ENCODE results near the gene STIMATE.

The STIMATE gene

DNA sequence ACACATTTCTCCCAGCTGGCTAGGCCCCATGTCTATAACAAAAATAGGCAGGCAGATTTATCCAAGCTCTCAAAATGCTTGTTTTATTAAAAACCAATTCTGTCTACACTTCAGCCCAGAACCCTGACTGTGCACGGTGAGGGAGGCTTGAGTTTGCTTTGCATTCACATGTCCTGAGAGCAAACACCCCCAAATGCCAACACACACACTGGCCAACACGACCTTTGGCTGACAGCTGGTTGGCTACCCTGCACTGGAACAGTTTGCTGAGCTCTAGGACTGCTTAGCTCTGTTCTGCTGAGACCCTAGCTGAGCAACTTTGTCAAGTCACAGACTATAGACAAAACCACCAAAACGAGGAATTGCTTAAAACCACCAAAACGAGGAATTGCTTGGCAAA, 3.6 kb downstream of the STIMATE start:
- no peak for DNase-seq (ENCODE audit: low read depth in 2 of 2)

DNA sequence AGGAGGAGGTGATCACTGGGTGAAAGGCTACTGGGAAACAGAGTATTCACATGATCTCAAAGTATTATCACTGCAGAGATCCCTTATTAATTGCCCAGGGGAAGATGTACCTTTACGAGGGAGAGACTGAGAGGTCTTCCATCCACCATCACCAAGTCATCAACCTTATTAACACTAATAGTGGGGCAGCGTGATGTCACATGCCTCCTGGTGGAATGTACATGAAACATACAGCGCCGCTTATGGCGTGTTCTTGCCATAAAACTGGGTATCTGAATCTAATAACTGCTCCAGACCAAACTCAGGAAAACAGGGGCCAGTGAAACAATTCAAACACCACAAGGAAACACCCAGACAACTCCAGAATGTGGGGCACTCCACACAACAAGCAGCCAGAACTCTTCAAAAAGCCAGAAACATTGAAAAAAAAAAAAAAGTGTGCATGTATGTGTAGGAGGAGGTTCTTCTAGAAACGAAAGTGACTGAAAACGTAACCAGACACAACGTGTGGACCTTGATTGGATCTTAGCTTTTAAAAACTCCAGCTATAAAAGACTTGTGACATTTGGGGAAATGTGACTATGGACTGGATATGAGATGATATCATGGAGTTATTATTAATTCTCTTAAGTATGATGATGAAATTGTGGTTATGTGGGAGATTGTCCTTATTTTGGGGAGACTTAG, 4.6 kb downstream of the STIMATE start:
- DNase-seq (ENCODE audit: low read depth in 2 of 2) = no peak

- DNase-seq (ENCODE audit: low read depth in 2 of 2) = no peak
These were observed 5.1 kb downstream of the STIMATE start for GRCh38 chr3:52892290-52892624.

GRCh38 chr3:52891615-52892081, 5.7 kb downstream of the STIMATE start:
- DNase-seq (ENCODE audit: low read depth in 2 of 2) = no peak

DNA sequence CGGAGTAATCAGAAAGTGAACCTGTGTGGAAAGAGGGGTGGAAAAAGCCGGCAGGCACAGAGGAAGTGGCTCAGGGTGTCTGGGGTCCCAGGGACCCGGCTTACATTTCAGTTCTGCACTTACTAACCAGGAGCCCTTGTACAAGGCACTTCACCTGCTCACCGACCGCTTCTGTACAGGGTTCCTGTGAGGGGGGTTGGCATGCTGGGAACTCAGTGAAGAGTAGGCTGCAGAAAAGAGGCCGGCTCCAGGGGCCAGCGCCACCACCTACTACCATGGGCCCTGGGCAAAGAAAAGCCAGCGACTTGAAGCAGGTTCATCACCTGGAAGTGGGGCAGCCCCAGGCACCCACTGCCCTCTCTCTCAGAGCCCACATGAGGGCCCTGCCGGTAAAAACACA, 6.2 kb downstream of the STIMATE start:
- no peak for DNase-seq (ENCODE audit: low read depth in 2 of 2)

DNA sequence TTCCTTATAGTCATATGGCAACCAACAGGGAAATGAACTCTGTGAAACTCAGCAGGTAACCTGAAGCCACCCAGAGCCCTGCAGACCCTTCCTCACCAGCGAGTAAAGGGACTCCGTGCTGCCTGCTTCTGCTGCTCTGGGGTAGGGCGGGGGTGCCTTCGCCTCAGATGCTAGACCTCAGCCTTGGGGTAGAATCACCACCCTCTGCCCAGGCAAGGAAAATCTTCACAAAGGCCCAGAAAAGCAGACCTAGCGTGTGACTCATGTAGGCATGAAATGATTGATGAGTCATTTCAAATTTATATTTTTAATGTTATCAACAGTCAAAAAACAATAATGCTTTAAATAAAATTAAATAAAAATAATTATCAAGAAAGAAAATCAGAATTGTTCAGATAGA, 6.6 kb downstream of the STIMATE start:
- DNase-seq (ENCODE audit: low read depth in 2 of 2) = no peak

GRCh38 chr3:52889901-52890300, 7.4 kb downstream of the STIMATE start:
- no peak for DNase-seq (ENCODE audit: low read depth in 2 of 2)

DNA sequence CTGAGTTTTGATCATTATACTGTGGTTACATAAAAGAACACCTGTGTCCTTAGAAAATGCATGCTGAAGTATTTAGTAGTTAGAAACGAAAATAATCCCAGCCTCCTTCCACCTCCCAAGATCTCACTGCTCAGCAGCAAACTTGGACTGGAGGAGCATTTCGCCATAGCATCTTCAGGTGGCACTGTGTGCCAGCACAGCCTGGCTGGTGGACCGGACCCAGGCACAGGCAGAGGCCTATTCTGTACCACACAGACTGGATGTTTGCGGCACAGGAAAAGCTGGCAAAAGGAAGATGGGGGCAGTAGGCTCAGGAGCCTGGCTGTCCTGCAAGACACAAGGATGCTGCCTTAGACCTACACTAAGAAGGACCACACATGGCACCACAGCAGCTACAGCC, 10.2 kb downstream of the STIMATE start:
- no peak for DNase-seq (ENCODE audit: low read depth in 2 of 2)

GRCh38 chr3:52886049-52886730, 11.2 kb downstream of the STIMATE start:
- no peak for DNase-seq (ENCODE audit: low read depth in 2 of 2)

DNA sequence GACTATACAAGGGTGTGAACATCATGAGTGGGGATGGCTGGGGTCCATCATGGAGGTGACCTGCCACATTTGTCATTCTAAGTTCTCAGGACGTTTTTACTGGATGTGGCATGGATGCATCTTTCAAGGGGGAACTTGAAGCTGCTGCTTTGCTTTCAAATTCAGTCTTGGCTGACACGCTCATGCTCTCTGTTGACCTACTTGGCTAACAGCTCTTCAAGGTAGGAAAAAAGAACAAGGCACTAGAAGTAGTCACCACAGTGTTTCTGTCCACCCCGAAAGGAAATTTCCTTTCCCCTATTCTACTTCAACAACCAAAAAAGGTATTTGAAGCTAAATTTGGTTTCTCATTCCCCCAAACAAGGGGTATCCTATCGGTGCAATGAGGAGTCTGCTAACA, 15.0 kb downstream of the STIMATE start:
- no peak for DNase-seq (ENCODE audit: low read depth in 2 of 2)

GRCh38 chr3:52881871-52882270, 15.5 kb downstream of the STIMATE start:
- no peak for DNase-seq (ENCODE audit: low read depth in 2 of 2)

DNA sequence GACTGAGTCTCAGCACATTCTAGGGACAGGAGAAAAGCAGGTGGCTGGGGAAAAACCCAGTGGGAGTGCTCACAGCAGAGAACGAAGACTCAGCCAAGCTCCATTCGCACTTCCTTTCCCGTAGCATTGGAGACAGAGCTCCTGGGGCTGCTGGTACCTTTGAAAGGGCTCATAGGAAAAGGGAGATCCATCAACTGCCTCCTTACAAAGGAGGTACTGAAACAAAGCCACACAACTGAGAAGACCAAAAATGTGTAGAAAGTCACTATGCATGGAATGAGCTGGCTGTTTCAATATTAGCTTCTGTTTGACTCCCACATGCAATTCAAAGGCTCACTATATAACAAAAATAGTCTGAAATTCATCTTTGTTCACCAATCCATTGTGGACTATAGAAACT, 16.9 kb downstream of the STIMATE start:
- DNase-seq (ENCODE audit: low read depth in 2 of 2) = no peak

DNA sequence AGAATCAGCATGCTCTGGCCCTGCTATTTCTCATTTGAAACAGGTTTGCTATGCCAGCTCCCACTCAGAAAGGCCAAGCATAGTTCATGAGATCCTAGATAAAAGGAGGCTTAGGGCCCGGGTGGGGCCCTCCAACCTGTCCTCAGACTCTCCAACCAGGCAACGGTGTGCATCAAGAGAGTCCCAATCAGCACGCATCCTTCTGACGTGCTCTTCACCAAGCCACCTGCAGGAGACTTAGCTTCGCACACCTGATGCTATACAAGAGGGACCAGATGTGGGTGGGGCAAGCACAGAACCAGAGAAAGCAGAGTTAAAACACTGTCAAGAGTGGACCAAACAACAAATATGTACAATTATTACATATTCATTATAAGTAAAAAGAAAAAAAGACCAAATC, 17.3 kb downstream of the STIMATE start:
- no peak for DNase-seq (ENCODE audit: low read depth in 2 of 2)

DNA sequence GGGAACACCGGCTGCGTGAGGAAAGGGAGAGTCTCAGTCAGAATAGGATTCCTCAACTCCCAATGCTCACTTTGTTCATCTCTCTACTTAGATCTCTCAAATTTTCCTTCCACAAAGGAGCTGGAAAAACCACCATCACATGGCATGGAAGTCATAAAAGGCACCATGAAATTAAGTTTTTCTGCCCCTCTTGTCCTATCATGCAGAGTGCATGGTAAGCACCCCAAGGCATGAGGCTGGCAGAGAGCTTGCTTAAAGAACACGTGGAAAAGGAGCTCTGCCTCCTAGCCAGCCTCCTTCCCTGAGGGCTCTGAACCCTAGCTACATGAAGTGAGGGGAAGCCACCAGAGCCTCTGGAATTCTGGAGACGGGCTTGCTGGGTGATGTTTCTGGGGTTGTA, 17.8 kb downstream of the STIMATE start:
- no peak for DNase-seq (ENCODE audit: low read depth in 2 of 2)

- no peak for DNase-seq (ENCODE audit: low read depth in 2 of 2)
These were observed 18.3 kb downstream of the STIMATE start for GRCh38 chr3:52879090-52879489.

- DNase-seq (ENCODE audit: low read depth in 2 of 2) = no peak
These were observed 20.3 kb downstream of the STIMATE start for GRCh38 chr3:52877085-52877484.

GRCh38 chr3:52874864-52875587, 22.3 kb downstream of the STIMATE start:
- DNase-seq (ENCODE audit: low read depth in 2 of 2) = no peak

DNA sequence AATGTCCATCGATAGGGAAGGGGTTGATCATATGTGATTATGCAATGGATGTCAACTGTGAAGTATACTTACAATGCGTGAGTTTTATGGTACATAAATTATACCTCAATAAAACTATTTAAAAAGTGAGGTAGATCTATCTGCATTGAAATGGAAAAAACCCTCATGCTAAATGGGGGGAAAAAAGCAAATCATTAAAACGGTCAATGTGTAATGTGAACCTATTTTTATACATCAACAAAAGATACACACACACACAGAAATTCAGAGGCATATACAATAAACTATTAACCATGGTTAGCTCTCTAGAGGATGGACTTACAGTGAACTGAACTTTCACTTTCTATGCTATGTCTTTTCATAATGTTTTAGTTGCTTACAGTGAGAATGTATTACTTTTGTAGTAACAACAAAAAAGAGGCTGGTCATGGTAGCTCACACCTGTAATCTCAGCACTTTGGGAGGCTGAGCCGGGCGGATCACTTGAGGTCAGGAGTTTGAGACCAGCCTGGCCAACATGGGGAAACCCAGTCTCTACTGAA, 23.1 kb downstream of the STIMATE start:
- DNase-seq (ENCODE audit: low read depth in 2 of 2) = no peak

DNA sequence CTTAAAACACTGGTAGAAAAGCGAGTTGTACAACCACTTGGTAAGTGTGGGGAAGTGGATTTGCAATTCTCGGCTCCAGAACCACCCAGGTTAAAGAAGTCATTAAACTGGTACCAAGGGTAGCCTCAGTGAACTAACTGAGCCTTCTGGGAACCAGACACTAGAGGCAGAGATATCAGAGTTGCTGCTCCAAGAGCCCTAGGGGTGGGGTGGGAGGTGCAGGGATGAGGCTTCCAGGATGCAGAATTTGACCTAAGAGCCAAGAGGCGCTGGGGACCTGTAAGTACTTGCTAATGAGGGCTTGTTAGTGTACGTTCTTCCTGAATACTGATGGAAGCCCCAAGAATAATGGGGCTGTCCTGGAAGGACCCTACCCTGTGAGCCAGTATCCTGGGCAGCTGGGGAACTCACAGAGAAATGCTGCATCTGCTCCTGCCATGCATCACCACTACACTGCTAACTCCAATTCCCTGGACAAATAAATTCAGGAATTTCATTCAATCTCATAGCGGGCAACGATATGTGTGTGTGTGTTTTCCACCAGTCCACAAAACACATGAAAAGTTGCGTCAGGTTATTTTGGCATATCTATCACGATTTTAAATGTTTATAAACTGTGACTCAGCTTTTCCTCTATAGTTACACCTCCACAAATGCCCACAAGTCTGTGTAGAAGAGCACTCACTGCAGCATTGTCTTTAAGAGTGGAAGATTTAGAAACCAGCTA, 23.8 kb downstream of the STIMATE start:
- no peak for DNase-seq (ENCODE audit: low read depth in 2 of 2)

GRCh38 chr3:52872245-52872644, 25.1 kb downstream of the STIMATE start:
- no peak for DNase-seq (ENCODE audit: low read depth in 2 of 2)

GRCh38 chr3:52871761-52872160, 25.6 kb downstream of the STIMATE start:
- no peak for DNase-seq (ENCODE audit: low read depth in 2 of 2)

GRCh38 chr3:52870471-52870870, 26.9 kb downstream of the STIMATE start:
- no peak for DNase-seq (ENCODE audit: low read depth in 2 of 2)
